ENCODE results near the gene VAMP4.

DNA sequence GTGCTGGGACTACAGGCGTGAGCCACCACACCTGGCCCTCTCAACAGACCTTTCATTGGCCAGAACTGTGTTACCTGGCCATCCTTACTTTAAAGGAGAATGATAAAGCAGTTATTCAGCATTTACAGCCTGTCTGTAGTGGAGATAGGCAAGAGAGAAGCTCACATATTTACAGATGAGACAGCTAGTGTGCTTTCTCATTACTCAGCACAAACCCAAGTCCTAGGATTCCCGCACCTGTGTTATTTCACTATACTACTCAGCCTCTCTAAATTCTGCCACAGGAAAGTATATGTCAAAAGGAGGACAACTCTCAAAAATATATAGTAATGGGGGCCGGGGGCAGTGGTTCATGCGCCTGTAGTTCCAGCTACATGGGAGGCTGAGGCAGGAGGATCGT lies 73.5 kb downstream of the VAMP4 start:
- TF ChIP-seq, protein P1, sequence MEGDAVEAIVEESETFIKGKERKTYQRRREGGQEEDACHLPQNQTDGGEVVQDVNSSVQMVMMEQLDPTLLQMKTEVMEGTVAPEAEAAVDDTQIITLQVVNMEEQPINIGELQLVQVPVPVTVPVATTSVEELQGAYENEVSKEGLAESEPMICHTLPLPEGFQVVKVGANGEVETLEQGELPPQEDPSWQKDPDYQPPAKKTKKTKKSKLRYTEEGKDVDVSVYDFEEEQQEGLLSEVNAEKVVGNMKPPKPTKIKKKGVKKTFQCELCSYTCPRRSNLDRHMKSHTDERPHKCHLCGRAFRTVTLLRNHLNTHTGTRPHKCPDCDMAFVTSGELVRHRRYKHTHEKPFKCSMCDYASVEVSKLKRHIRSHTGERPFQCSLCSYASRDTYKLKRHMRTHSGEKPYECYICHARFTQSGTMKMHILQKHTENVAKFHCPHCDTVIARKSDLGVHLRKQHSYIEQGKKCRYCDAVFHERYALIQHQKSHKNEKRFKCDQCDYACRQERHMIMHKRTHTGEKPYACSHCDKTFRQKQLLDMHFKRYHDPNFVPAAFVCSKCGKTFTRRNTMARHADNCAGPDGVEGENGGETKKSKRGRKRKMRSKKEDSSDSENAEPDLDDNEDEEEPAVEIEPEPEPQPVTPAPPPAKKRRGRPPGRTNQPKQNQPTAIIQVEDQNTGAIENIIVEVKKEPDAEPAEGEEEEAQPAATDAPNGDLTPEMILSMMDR (IDR thresholded peaks at IDR 0.05): no peak
- no peak for TF ChIP-seq POLR2AphosphoS5 (IDR thresholded peaks at IDR 0.05)
